HG02970 (cell line): ENCODE results near the gene CDK1.
A peak's percentile ranks its signal among the peaks of the same experiment; 100 is the strongest.
"Not testable (repeated sequence)": the region's sequence is repeated elsewhere in the genome, so short reads cannot be mapped to it uniquely, and the experiment has no call there.

Source experiments
- ATAC-seq: cut with Tn5 transposase; IDR thresholded peaks from one replicate; pipeline ENCODE4 v1.9.1; 2021; ENCODE audit warnings: mild to moderate bottlenecking, moderate library complexity, moderate number of reproducible peaks; ENCODE audit not compliant: unreplicated experiment, low FRiP score

CDK1 gene

DNA sequence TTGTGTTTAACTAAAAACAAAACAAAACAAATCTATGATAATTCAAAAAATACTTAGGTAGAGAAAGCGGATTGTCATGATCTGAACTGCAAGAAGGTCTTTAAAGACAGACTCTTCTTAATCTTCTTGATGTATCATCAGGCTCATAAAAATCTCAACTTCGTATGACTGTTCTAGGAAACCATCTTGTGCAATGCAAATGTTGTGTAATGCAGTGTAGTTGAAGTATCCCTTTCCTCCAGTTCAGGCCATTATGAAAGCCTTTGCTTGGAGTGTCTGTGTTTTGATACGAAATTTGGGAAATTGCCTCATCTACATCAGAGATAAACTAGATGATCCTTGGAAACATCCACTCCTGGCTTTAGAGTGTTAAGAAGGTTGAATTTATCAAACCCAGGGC is 30.9 kb downstream of the CDK1 start:
- no peak for ATAC-seq

DNA sequence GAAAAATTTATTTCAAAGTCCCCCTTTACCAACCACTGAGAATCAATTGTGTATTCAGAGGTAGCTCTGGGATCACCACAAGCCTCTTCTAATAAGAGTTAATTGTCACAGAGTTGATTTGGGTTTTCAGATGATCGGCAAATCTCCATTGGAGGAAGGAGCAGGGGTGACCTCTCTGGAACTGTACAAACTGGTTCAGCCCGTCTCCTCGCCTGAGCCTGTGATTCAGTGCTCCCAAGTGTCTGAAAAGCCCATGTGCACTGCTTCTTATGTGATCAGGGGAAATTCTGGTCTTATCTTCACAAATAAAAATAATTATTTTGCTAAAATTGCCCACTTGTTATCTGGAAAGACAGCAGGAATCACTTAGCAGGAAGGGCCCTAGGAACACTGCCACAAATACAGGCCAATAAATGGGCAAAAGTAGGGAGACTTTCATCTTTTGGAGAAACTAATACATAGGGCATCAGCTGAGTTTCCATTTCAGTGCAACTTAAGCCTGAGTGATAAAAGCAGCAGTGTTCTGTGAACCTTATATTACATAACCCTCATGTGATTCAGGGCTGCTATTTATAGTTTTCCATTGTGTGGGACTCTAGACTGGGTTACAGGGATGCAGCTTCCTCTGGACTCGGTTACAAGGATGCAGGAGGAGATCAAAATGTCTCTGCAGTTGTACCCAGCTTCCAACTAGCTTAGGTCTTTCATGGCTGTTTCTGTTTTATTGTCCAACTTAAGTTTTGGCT is 32.3 kb downstream of the CDK1 start:
- no peak for ATAC-seq

DNA sequence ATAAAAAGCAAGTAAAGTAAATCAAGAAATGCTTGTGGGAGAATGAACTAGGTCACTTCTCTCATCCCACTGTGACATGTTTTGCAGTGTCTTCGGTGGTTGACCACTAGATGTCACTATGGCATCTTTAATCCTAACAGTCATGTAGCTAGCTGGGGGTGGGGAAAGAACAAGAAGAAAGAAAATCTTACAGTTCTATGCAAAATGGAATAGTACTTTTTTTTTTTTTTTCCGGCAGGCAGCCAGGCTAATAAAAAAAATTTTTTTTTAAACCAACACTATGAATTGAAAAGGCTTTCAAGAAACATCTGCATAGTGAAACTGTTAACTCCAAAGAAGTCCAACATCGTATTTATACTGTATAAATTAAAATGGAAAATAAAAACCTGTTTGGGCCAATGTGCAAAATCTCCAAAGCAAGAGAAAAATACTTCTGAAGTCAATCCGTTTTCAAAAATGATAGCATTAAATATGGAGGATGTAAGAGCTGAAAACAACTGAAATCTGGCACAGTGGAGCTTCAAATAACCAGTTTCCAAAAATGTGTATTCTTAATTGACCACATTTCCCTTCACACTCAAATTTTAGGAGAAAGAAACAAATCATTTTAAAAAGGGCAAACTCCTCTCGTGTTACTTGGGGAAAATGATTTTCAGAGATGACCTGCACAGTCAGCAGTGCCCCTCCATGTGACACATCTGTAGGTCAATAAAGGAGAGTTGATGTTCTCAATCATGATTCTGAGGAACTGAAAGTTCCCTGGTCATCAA is 38.5 kb downstream of the CDK1 start:
- ATAC-seq: peak; percentile 78

DNA sequence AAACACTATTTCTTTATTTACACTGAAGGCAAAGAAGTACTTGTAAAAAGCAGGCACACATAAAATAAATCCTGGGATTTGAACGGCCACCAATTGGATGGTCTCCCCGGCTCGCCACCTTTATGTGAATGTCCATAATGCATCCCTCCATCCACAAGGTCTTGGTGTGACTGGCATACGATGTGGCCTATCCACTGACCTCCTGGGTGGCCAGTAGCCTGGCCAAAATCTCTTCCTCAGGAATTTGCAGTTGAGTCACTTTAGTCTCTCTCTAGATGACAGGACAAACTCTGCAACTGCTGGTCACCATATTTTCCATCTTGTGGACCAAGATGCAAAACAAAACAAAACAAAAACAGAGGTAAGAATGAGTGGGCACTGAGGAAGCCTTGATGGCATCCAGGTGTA is 39.1 kb downstream of the CDK1 start:
- ATAC-seq: no peak

DNA sequence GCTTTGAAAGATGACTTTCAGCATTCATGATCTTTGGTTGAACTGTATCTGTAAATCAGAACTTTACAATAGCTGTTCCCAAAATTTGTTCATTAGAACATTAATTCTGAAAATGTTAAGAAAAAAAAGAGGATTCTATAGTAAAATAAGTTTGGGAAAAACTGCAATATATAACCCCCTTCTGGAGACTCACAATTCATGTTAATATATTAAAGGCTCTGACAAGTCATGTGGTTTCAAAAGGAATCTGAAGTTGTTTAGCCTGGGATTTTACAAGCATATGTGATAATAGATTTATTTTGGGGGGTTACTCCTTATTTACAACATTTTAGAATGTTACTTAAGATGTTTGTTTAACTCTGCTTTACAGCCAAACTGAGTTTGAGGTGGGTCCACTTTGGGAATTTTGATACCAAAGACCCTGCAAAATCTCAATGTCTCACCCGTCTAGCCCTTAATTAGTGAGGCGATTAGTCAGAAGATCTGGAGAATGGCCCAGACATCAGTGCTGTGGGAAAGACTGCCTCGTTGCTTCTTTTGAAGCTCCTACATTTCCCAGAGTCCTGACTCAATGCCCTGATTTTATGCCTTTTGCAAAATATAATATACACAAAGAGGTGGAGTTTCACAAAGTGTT is 40.0 kb downstream of the CDK1 start:
- no peak for ATAC-seq

DNA sequence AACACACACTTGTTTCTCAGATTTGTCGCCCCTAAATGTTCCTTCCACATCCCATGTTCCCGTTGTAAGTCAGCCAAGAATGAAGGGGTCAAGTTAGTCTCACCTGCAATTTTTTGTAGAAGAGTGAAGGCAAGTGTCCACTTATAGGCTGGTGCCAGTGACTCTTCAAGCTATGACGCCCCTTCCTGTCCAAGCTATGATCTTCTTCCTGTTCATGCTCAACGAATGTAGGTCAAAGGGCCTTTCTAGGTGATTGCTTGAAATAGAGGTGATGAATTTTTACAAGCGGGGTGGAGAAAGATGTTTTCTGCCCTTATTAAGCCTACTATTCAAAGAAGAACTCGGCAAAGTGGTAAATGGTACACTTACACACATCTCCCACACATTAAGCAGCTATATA is 41.0 kb downstream of the CDK1 start:
- no peak for ATAC-seq

DNA sequence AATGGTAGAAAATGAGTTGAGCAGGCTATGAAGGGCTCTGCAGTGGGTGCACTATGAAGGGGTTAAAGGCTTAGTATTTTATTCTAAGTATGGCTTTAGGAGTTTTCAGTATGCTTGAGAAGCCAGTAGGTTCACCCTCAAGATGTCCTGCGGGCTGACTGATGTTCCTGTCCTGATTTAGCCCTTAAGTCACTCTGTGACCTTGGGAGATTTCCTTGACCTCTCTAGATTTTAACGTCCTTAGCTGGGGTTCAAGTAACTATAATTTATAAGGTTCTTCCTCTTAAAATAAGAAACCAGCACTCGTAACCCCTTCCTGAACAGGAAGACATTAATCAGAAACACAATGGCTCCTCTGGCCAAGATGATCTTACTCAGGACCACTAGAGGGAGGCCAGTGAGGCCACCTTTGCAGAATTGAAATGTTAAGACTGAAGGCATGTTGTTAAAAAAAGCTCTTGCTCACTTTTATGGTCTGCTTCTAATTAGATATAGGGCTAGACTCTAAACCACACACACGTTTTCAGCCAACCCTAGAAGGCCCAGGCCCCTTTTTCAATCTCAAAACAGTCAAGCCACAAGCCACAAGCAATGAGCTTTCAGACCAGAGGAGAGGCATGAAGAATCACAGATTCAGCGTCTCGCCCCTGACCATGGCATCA is 41.9 kb downstream of the CDK1 start:
- no peak for ATAC-seq

DNA sequence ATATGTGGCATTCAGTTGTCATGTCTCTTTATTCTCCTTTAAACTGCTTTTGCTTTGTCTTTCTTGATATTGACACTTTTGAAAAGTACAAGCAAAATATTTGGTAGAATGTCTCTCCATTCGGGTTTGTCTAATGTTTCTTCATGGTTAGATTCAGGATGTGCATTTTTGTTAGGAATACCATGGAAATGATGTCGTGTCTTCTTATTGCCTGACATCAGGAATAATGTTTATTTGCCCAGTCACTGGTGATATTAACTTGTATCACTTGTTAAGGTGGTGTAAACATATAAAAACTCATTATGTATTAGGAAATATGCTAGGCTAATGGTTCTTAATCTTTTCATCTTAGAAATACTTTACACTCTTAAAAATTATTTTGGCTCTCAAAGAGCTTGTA is 43.4 kb downstream of the CDK1 start:
- no peak for ATAC-seq

DNA sequence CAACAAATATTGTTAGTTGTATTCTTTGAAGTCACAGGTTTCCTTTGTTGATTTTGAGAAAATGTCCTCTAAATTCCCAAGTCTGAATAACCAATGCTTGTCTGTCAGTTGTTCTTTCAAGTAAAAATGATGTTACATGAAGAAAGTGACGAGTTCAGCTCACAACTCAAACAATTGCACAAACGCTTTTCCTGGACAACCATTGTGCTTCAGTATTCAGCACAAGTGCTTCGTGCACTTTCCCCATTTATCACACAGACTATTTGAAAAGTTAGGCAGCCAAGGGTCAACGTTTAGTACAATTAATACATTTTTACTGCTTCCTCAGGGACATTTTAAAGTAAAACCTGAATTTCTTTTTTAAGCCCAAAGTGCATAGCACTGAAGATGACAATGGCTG is 44.5 kb downstream of the CDK1 start:
- no peak for ATAC-seq

DNA sequence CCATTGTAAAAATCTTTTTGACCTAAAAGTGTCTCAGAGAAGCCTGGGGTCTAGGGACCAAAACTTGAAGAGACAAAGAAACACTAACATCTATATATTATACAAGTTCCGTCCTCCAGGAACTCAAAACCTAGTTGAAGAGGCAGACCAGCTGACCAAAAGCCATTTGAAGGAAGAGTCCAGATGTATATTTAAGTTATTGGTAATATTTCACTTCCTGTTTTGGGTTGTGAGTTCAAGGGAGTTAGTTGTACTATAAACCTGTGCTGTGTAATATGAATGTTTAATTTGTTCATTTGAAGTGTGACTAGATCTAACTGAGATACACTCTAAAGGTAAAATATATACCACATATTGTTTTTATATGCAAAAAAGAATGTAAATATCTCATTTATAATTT is 45.0 kb downstream of the CDK1 start:
- no peak for ATAC-seq

DNA sequence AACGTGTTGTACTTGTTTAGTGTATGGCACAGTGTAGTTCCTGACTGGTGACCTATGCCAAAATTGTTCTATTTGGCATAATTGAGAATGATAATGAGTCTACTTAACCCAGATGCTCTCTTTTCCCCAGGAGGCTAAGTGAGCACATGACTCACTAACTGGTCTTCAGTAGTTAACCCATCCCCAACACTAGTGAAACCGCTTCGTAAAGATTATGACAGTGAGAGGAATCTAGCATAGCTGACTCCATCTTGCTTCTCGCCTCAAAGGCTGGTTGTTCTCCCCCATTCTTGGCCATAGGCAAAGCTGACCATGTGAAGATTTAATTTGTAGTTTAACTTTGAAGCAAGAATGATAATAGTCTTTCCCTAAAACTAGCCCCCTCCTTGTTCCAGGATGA is 47.2 kb downstream of the CDK1 start:
- ATAC-seq: no peak

DNA sequence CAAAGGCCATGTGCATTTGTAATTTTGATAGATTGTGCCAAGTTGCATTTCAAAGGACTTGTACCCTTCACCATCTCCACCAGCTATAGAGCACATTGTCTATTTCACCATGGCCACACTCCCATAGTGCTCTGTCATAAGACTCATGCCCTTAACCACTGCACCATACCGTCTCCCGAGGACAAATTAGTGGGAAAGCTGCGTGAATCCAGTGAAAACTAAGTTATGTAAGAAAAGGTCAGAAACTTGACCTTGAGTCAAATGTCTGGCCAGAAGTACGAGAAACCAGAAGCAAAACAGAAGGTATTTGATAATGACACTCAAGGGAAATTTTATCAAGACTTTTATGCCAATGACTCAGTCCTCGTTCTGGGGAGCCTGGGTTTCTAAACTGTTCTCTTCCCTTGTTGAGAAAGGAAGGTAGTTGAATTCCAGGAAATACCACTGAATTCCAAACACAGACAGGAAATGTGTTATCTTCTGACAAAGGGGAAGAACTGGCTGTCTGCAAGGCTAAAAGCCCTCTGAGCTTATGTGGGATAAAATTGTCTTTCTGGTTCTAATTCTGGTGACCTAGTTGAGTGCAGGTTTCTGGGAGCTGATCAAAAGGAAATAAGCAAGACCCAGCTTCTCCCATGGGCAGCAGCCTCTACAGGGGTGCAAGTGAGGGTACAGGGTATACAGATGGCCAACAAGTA is 49.7 kb downstream of the CDK1 start:
- no peak for ATAC-seq

DNA sequence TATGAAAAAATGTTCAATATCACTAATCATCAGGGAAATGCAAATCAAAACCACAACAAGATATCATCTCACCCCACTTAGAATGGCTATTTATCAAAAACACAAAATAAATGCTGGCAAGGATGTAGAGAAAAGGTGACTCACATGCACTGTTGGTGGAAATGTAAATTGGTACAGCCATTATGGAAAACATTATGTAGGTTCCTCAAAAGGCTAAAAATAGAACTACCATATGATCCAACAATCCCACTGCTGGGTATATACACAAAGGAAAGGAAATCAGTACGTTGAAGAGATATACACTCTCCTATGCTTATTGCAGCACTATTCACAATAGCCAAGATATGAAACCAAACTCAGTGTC is 50.2 kb downstream of the CDK1 start:
- no peak for ATAC-seq

DNA sequence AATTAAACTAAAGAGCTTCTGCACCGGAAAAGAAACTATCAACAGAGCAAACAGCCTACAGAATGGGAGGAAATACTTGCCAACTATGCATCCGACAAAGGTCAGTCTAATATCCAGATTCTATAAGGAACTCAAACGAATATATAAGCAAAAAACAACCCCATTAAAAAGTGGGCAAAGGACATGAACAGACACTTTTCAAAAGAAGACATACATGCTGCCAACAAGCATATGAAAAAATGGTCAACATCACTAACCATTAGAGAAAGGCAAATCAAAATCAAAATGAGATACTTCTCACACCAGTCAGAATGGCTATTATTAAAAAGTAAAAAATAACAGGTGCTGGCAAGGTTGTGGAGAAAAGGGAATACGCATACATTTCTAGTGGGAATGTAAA is 53.9 kb downstream of the CDK1 start:
- ATAC-seq: not testable (repeated sequence)

DNA sequence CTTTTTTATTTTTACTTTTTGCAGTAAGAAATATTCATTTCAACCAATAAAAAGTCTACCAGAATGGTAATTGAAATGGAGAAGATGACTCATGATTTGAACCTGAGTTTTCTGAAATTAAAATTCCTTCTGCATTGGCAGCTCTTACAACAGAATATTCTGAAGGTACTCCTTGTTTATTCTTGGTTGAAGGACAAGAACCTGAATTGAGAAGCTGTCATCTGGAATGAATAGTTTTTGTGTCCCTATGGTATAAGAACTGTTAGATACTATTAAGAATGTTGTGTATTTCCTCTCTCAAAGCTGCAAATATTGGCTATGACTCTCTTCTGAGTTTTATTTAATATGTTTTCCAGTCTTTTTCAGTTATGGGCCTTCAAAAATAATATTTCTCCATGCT is 56.1 kb downstream of the CDK1 start:
- no peak for ATAC-seq

DNA sequence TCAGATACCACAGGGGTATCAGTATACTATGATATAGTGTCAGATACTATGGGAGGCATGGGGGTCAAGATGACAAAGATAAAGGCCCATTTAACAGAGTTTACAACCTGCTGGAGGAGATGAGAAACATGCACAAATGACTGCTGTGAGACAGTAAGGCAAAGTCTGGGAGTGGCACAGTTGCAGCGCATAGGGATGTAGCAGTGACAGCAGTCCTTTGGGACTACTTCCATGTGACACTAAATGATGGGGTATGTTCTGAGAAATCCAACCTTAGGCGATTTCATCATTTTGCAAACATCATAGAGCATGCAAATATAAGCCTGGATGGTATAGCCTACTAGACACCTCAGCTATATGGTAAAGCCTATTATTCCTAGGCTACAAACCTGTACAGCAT is 56.8 kb downstream of the CDK1 start:
- no peak for ATAC-seq

DNA sequence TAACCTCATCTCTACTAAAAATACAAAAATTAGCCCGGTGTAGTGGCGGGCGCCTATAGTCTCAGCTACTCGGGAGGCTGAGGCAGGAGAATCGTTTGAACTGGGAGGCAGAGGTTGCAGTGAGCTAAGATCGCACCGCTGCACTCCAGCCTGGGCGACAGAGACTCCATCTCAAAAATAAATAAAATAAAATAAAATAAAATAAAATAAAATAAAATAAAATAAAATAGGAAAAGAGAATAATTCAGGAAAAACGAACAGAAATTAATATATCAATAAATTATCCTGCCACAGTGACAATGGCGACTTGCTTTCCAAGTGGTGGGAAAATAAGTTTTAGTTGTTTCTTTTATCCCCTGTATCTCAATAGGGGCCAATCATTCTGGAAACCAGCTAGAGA is 62.9 kb downstream of the CDK1 start:
- ATAC-seq: not testable (repeated sequence)

DNA sequence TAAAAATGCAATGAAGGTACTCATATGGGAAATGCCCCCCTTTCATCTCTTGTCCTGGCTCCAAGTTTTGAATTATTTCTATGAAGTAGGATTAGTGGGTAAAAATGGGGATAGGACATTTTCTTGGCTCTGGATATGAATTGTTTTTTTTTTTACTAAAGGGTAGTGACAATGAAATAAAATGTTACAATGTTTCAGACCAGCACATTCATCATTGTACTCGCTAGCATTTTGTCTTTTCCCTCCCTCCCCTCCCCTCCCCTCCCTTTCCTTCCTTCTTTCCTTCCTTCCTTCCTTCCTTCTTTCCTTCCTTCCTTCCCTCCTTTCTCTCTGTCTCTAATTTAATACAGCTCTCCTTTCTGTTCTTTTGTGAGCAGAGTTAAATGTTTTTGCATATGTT is 64.4 kb downstream of the CDK1 start:
- no peak for ATAC-seq
